Measurements from ENCODE around the gene LKAAEAR1. TPM values are rescaled to one million over a fixed set of nuclear protein-coding genes. Genes with fewer than 3 reads are reported as not detected.

Gene LKAAEAR1
- total and polyA plus RNA-seq, 2 of the 13 experiments (the other 11 are each of a cell fraction or from before 2014, with no cell fraction given): not detected

GRCh38 chr20:64052987-64053840 is 31.0 kb downstream of the LKAAEAR1 start (continued):
- TF ChIP-seq EEA1 (CRISPR knock-in tag; IDR thresholded peaks at IDR 0.05; ENCODE audit: borderline replicate concordance) (no peak), HNRNPH1 (optimal IDR thresholded peaks at IDR 0.05; ENCODE audit: low read depth, low read length) (peak; percentile 44), HBP1 (CRISPR knock-in tag; IDR thresholded peaks at IDR 0.05; ENCODE audit: low read depth) (no peak), NFYC (CRISPR knock-in tag; IDR thresholded peaks at IDR 0.05) (peak; percentile 36; the same call in 1 of the 2 replicates), MTERF4 (CRISPR knock-in tag; IDR thresholded peaks at IDR 0.05) (peak; percentile 90), SMARCE1 (IDR thresholded peaks at IDR 0.05; ENCODE audit: borderline replicate concordance) (no peak), ZNF136 (CRISPR knock-in tag; IDR thresholded peaks at IDR 0.05; ENCODE audit: low read depth) (no peak), ZNF558 (CRISPR knock-in tag; IDR thresholded peaks at IDR 0.05; ENCODE audit: borderline replicate concordance) (no peak), ZNF441 (CRISPR knock-in tag; IDR thresholded peaks at IDR 0.05; ENCODE audit: borderline replicate concordance) (peak; percentile 90), RBM39 (IDR thresholded peaks at IDR 0.05; ENCODE audit: low read depth, low read length, poor library complexity, severe bottlenecking) (peak; percentile 3), DRAP1 (CRISPR knock-in tag; IDR thresholded peaks at IDR 0.05) (peak; percentile 59), ZNF232 (CRISPR knock-in tag; IDR thresholded peaks at IDR 0.05; ENCODE audit: borderline replicate concordance) (no peak), ZBTB10 (CRISPR knock-in tag; IDR thresholded peaks at IDR 0.05; ENCODE audit: borderline replicate concordance) (no peak), SRF (IDR thresholded peaks at IDR 0.05; ENCODE audit: low read depth, low read length) (no peak), ZNF891 (CRISPR knock-in tag; IDR thresholded peaks at IDR 0.05) (peak; percentile 82), ZNF562 (CRISPR knock-in tag; IDR thresholded peaks at IDR 0.05; ENCODE audit: borderline replicate concordance) (no peak), KLF11 (CRISPR knock-in tag; IDR thresholded peaks at IDR 0.05) (peak; percentile 55; the same call in 1 of the 2 replicates), E2F1 (CRISPR knock-in tag; IDR thresholded peaks at IDR 0.05) (no peak), ZNF282 (IDR thresholded peaks at IDR 0.05; ENCODE audit: partially characterized antibody) (no peak), KLF12 (CRISPR knock-in tag; IDR thresholded peaks at IDR 0.05; ENCODE audit: borderline replicate concordance) (0 out of 2 replicates have a peak, but pooled peaks have one; percentile 20), RELA (CRISPR knock-in tag; IDR thresholded peaks at IDR 0.05) (no peak), ZNF296 (CRISPR knock-in tag; conservative IDR thresholded peaks at IDR 0.05) (no peak), ZSCAN21 (CRISPR knock-in tag; IDR thresholded peaks at IDR 0.05; ENCODE audit: borderline replicate concordance) (peak; percentile 92)

Data from HepG2 (cell line).